NOMO-1 treated with DMSO at 0.1 percent for 48 hours (cell line): ENCODE results near the gene TRIB2.

ENCODE experiments used
- DNase-seq: peaks from one replicate; lab custom pipeline; 2025; ENCODE audit not compliant: unreplicated experiment; lab: John Stamatoyannopoulos, UW

Gene TRIB2

GRCh38 chr2:12773586-12774394 lies 57.1 kb downstream of the TRIB2 start:
- no peak for DNase-seq

DNA sequence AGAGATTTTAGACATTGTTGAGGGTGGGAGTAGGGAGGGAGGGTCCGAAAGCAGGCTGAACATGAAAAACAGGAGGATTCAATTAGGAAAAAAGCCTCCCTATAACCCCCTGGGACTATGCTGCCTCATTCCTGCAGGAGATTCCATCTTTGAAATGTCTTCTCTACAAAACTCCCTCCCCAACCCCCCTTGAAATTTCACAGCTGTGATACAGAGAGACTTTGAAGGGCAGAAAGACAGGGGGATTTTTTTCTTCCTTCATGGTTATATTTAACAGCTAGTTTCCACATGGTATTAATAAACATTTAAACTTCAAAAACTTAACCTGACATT lies 57.6 kb downstream of the TRIB2 start:
- DNase-seq = no peak

GRCh38 chr2:12776521-12776961 lies 59.8 kb downstream of the TRIB2 start:
- no peak for DNase-seq

- no peak for DNase-seq
Observed at GRCh38 chr2:12778369-12778768, 61.6 kb downstream of the TRIB2 start.

DNA sequence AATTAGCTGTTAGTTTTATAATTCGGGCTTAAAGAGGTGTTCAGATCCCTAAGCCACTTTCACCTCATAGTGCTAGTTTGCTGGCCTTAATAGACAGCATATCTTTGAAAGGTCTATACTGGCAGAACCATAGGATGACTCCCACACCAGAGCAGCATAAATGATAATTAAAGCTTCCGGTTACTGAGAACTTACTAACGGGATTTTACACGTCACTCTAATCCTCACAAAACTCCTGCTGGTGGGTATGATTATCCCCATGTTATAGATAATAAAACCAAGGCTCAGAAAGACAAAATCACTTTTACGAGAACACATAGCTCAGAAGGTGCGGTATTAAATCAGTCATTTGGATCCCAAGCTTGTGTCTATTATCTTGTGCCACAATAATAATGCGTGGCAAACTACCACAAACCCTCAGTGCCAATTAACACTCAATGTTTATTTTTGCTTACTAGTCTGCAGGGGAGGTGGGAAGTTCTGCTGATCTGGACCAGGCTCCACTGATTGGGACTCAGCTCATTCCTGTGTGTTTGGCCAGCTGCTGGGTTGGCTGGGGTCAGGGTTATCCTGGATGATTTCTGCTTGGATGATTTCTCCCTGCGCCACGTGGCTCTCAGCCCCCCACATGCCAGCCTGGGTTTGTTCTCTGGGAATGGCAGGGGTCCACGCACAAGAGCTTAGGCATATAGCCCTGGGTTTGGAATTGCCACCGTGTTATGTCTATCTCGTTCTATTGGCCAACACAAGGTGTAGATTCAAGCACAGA lies 62.3 kb downstream of the TRIB2 start:
- no peak for DNase-seq

GRCh38 chr2:12781329-12781728 lies 64.6 kb downstream of the TRIB2 start:
- no peak for DNase-seq

DNA sequence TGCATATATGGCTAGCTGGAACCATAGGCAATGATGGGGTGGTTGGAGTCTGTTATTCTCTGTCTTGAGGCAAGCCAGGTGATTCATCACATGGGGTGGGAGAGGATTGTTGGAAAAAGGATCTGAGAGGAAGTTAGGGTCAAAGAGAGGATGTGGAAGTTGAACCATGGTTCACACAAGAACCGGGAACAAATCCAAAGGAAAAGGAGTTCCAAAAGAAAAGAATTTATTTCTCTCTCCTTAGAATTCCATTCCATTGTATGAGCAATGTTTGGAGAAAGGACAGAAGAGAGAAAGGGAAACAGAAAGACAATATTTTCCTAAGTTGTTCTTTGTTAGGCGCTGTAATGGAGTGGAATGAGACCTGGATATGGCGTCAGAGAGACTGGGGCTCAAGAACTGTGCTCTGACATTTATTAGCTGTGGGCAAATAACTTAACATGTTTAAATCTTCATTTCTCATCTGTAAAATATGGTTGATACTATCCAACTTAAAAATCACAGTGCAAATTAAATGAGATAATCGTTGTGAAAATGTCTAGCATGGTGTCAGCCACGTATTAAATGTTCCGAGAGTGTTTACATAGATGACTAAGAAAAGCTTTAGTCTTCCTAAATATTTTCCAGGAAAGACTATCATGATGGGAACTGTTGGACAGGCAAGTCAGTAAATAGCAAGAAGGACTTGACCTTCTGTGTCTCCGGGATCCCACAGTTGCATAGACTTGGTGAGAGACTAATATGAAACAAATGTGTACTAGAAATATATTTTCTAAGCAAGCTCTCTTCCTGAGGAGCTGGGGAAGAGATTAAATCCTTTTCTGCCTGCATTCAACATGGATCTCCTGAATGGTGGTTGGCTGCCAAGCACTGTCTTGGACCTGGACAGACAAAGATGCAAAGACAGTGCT lies 71.4 kb downstream of the TRIB2 start:
- no peak for DNase-seq

DNA sequence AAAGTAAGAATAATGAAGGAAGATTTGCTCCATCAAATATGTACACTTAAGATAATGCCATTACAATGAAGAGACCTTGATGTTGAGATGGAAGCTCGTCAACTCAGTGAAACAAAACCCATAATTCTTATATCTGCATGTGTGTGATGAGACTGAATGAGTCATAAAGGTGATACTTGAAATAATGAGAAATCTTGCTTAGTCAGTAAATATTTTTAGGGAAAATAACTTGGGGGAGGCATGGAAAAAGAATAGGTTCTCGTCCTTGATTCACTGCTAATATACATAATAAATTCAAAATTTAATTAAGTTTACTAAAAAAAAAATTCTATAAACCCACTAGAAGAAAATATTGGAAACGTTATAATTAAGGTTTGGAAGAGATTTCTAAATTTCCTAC lies 75.2 kb downstream of the TRIB2 start:
- no peak for DNase-seq
